Sigmoid colon (tissue), 4 donors: ENCODE measurements around the gene SLC9B2.

Experiments used
- CTCF ChIP-seq, 4 experiments: fragments of 450-650 bp in 3 of 4; fragments of 200-600 bp in 1 of 4; IDR thresholded peaks; one replicate each; pipeline ENCODE4 v1.5.1; 2016 to 2019; ENCODE audit warnings: antibody characterized with exemption in 4 of 4, mild to moderate bottlenecking in 3 of 4, moderate library complexity in 2 of 4
- EP300 ChIP-seq, 4 donors: sonication (generic); formaldehyde crosslinking; IDR thresholded peaks; one replicate each; pipeline ENCODE4 v1.6.1; 2017; ENCODE audit warnings: antibody characterized with exemption in 4 of 4
- POLR2A ChIP-seq, 2 donors: fragments of 450-650 bp; IDR thresholded peaks; one replicate each; pipeline ENCODE4 v1.6.1; 2016; ENCODE audit warnings: antibody characterized with exemption in 2 of 2, mild to moderate bottlenecking in 2 of 2, moderate library complexity in 2 of 2
- POLR2AphosphoS5 ChIP-seq, 4 donors: sonication (generic); formaldehyde crosslinking; IDR thresholded peaks; one replicate each; pipeline ENCODE4 v1.6.1; 2017; ENCODE audit warnings: antibody characterized with exemption in 4 of 4

DNA sequence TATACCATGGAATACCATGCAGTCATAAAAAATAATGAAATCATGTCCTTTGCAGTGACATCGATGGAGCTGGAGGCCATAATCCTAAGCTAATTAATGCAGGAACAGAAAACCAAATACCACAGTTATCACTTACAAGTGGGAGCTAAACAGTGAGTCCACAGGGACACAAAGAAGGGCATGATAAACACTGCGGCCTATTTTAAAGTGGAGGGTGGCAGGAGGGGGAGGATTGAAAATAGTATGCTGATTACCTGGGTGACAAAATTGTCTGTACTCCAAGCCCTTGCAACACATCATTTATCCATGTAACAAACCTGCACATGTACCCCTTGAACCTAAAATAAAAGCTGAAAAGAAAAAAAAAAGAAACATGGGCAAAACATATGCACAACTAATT, 40.4 kb downstream of the SLC9B2 start:
- TF ChIP-seq EP300 (IDR thresholded peaks at IDR 0.05) (no peak), POLR2A (IDR thresholded peaks at IDR 0.05) (no peak), CTCF (IDR thresholded peaks at IDR 0.05) (no peak), POLR2AphosphoS5 (IDR thresholded peaks at IDR 0.05) (no peak)
